Ishikawa (cell line): ENCODE measurements around the gene LHCGR.

ENCODE experiments used
- CEBPB ChIP-seq: IDR thresholded peaks from 2 replicates; pipeline ENCODE4 v1.6.1; 2012
- CREB1 ChIP-seq: IDR thresholded peaks from 2 replicates; pipeline ENCODE4 v1.6.1; 2012; ENCODE audit warnings: low read depth
- EGR1 ChIP-seq: IDR thresholded peaks from 2 replicates; pipeline ENCODE4 v1.6.1; 2012
- EP300 ChIP-seq: IDR thresholded peaks from 2 replicates; pipeline ENCODE4 v1.6.1; 2012; ENCODE audit warnings: borderline replicate concordance
- FOXM1 ChIP-seq: IDR thresholded peaks from 2 replicates; pipeline ENCODE4 v1.6.1; 2012; ENCODE audit warnings: low read depth, borderline replicate concordance
- MAX ChIP-seq: IDR thresholded peaks from 2 replicates; pipeline ENCODE4 v1.6.1; 2012
- NFIC ChIP-seq: IDR thresholded peaks from 2 replicates; pipeline ENCODE4 v1.6.1; 2012
- RAD21 ChIP-seq: IDR thresholded peaks from 2 replicates; pipeline ENCODE4 v1.6.1; 2012; ENCODE audit warnings: low read depth
- REST ChIP-seq: IDR thresholded peaks from 2 replicates; pipeline ENCODE4 v1.6.1; 2012; ENCODE audit warnings: low read depth, mild to moderate bottlenecking
- TAF1 ChIP-seq: IDR thresholded peaks from 2 replicates; pipeline ENCODE4 v1.6.1; 2012; ENCODE audit warnings: low read depth, mild to moderate bottlenecking
- TCF12 ChIP-seq: IDR thresholded peaks from 2 replicates; pipeline ENCODE4 v1.6.1; 2012; ENCODE audit warnings: low read depth
- TEAD4 ChIP-seq: IDR thresholded peaks from 2 replicates; pipeline ENCODE4 v1.6.1; 2012
- USF1 ChIP-seq: IDR thresholded peaks from 2 replicates; pipeline ENCODE4 v1.6.1; 2012
- YY1 ChIP-seq: IDR thresholded peaks from 2 replicates; pipeline ENCODE4 v1.6.1; 2012; ENCODE audit warnings: low read depth
- ZBTB7A ChIP-seq: IDR thresholded peaks from 2 replicates; pipeline ENCODE4 v1.6.1; 2012; ENCODE audit warnings: low read depth

LHCGR gene

GRCh38 chr2:48722391-48722790 is 33.1 kb downstream of the LHCGR start:
- TF ChIP-seq REST (no peak), CREB1 (no peak), FOXM1 (no peak), RAD21 (no peak), TEAD4 (no peak), MAX (no peak), ZBTB7A (no peak), TCF12 (no peak), TAF1 (no peak), NFIC (no peak), USF1 (no peak)

- TF ChIP-seq ZBTB7A = no peak
- TF ChIP-seq RAD21 = no peak
- TF ChIP-seq FOXM1 = no peak
- no peak for TF ChIP-seq CEBPB
- TF ChIP-seq YY1 = no peak
- TF ChIP-seq REST = no peak
- no peak for TF ChIP-seq TAF1
Measured at GRCh38 chr2:48721158-48721557, 34.4 kb downstream of the LHCGR start.

GRCh38 chr2:48719480-48720177 is 35.9 kb downstream of the LHCGR start:
- TF ChIP-seq CEBPB (no peak), NFIC (no peak), CREB1 (no peak), TEAD4 (no peak), REST (no peak), EP300 (no peak), RAD21 (no peak), TAF1 (no peak), YY1 (no peak), USF1 (no peak), EGR1 (no peak), ZBTB7A (no peak), MAX (no peak), TCF12 (no peak), FOXM1 (no peak)

GRCh38 chr2:48717846-48718245 is 37.7 kb downstream of the LHCGR start:
- no peak for TF ChIP-seq CREB1
- no peak for TF ChIP-seq FOXM1
- no peak for TF ChIP-seq EGR1
- TF ChIP-seq TCF12 = no peak
- TF ChIP-seq YY1 = no peak
- TF ChIP-seq ZBTB7A = no peak
- TF ChIP-seq CEBPB = no peak
- no peak for TF ChIP-seq EP300
- no peak for TF ChIP-seq RAD21
- no peak for TF ChIP-seq TAF1
- no peak for TF ChIP-seq TEAD4

GRCh38 chr2:48715956-48716355 is 39.6 kb downstream of the LHCGR start:
- no peak for TF ChIP-seq MAX
- TF ChIP-seq FOXM1 = no peak
- TF ChIP-seq CEBPB = no peak
- TF ChIP-seq TAF1 = no peak
- TF ChIP-seq REST = no peak
- TF ChIP-seq NFIC = peak; percentile 82
